HEK293 (cell line): ENCODE measurements around the gene HRC.
A peak's percentile ranks its signal among the peaks of the same experiment; 100 is the strongest.

Experiments
- CTCF ChIA-PET: fragments of 350-600 bp; formaldehyde crosslinking; extraction: SDS; loops from one replicate; lab custom pipeline; 2021; ENCODE audit warnings: antibody characterized with exemption; lab: Yijun Ruan, JAX
- POLR2A ChIA-PET: fragments of 300-600 bp; formaldehyde crosslinking; extraction: SDS; loops from one replicate; lab custom pipeline; 2020; ENCODE audit warnings: antibody characterized with exemption, inconsistent platforms; lab: Yijun Ruan, JAX
- H3K27ac ChIP-seq: fragments of 200-500 bp; sonication (Bioruptor generic); 2 replicates; pipeline ENCODE4 v1.5.1; 2014; ENCODE audit warnings: low read depth, low read length, control low read depth, inconsistent platforms; ENCODE audit errors: extremely low read depth
- H3K36me3 ChIP-seq, 2 experiments: fragments of 200-500 bp in 1 of 2; sonication (Bioruptor generic) in 1 of 2; 1 replicate in 1 of 2; 2 replicates in 1 of 2; pipeline ENCODE4 v1.5.1; 2014 to 2017; ENCODE audit warnings: inconsistent platforms in 2 of 2, low read length in 2 of 2; ENCODE audit not compliant: control insufficient read depth in 2 of 2, insufficient read depth in 1 of 2
- H3K4me1 ChIP-seq: fragments of 200-500 bp; sonication (Bioruptor generic); 2 replicates; pipeline ENCODE4 v1.5.1; 2014; ENCODE audit warnings: mild to moderate bottlenecking, low read length, inconsistent platforms; ENCODE audit not compliant: control insufficient read depth, insufficient read depth
- H3K4me3 ChIP-seq: 2 replicates; pipeline ENCODE4 v1.5.1; 2011; ENCODE audit warnings: low read depth, mild to moderate bottlenecking, control low read depth, low read length, moderate library complexity
- H3K9me3 ChIP-seq: fragments of 200-500 bp; sonication (Bioruptor generic); 2 replicates; pipeline ENCODE4 v1.5.1; 2014; ENCODE audit warnings: low read depth, low read length, inconsistent platforms; ENCODE audit not compliant: control insufficient read depth, insufficient read depth
- GLIS2 ChIP-seq: fragments of 450-650 bp; formaldehyde crosslinking; IDR thresholded peaks from 2 replicates; pipeline ENCODE4 v1.5.1; 2016; ENCODE audit warnings: missing biosample characterization, missing genetic modification characterization
- KLF16 ChIP-seq: fragments of 450-650 bp; formaldehyde crosslinking; IDR thresholded peaks from 2 replicates; pipeline ENCODE4 v1.5.1; 2017; ENCODE audit warnings: missing biosample characterization, missing genetic modification characterization
- ZBTB17 ChIP-seq: fragments of 450-650 bp; formaldehyde crosslinking; IDR thresholded peaks from 2 replicates; pipeline ENCODE4 v1.5.1; 2016; ENCODE audit warnings: missing biosample characterization, missing genetic modification characterization
- ZBTB20 ChIP-seq: fragments of 450-650 bp; formaldehyde crosslinking; IDR thresholded peaks from 2 replicates; pipeline ENCODE4 v1.5.1; 2016; ENCODE audit warnings: missing biosample characterization, missing genetic modification characterization
- ZIC2 ChIP-seq: fragments of 450-650 bp; formaldehyde crosslinking; IDR thresholded peaks from 2 replicates; pipeline ENCODE4 v1.5.1; 2016; ENCODE audit warnings: missing biosample characterization, missing genetic modification characterization
- ZNF10 ChIP-seq: fragments of 450-650 bp; formaldehyde crosslinking; IDR thresholded peaks from 2 replicates; pipeline ENCODE4 v1.5.1; 2017; ENCODE audit warnings: missing biosample characterization, missing genetic modification characterization
- ZNF335 ChIP-seq: fragments of 450-650 bp; formaldehyde crosslinking; conservative IDR thresholded peaks from 2 replicates; pipeline ENCODE4 v1.5.1; 2016; ENCODE audit warnings: missing biosample characterization, missing genetic modification characterization
- ZNF768 ChIP-seq: fragments of 450-650 bp; formaldehyde crosslinking; IDR thresholded peaks from 2 replicates; pipeline ENCODE4 v1.5.1; 2018; ENCODE audit warnings: missing biosample characterization, mild to moderate bottlenecking, missing genetic modification characterization
- ZNF777 ChIP-seq: fragments of 450-650 bp; formaldehyde crosslinking; IDR thresholded peaks from 2 replicates; pipeline ENCODE4 v1.5.1; 2017; ENCODE audit warnings: missing biosample characterization, missing genetic modification characterization, borderline replicate concordance
- ZXDB ChIP-seq: fragments of 450-650 bp; formaldehyde crosslinking; IDR thresholded peaks from 2 replicates; pipeline ENCODE4 v1.5.1; 2016; ENCODE audit warnings: missing biosample characterization, missing genetic modification characterization
- TF ChIP-seq, protein P1 (sequence below): fragments of 450-650 bp; formaldehyde crosslinking; IDR thresholded peaks from 2 replicates; pipeline ENCODE4 v1.5.1; 2017; ENCODE audit warnings: missing biosample characterization, missing genetic modification characterization
- TF ChIP-seq, protein P2 (sequence below): fragments of 450-650 bp; formaldehyde crosslinking; IDR thresholded peaks from 2 replicates; pipeline ENCODE4 v1.5.1; 2016; ENCODE audit warnings: missing biosample characterization, missing genetic modification characterization
- TF ChIP-seq, protein P3 (sequence below): IDR thresholded peaks from 2 replicates; pipeline ENCODE4 v1.6.1; 2011; ENCODE audit warnings: mild to moderate bottlenecking, low read depth, low read length, borderline replicate concordance
- TF ChIP-seq, protein P4 (sequence below): fragments of 450-650 bp; formaldehyde crosslinking; IDR thresholded peaks from 2 replicates; pipeline ENCODE4 v1.5.1; 2017; ENCODE audit warnings: missing biosample characterization, missing genetic modification characterization
- TF ChIP-seq, protein P5 (sequence below): fragments of 450-650 bp; formaldehyde crosslinking; optimal IDR thresholded peaks from 2 replicates; pipeline ENCODE3; 2016; ENCODE audit warnings: missing biosample characterization, mild to moderate bottlenecking, missing genetic modification characterization

HRC gene

DNA sequence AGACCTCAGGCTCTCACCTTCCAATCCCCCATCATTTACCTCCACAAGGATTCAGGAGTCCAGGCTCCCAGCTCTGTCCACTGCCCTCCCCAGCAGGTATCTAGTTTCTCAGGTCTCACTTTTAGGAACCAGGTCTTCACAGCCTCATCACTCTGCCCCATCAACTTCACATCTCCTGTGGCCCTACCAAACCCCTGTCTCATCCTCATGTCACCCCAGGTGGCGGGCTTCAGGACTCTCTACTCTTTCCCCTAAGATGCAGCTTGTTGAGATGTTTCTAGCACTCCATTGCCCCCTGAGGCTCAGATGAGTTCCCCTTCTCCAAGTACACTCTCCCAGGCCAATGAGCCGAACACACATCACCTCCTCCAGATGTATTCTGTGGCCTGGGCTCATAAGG lies 34.3 kb downstream of the HRC start:
- POLR2A ChIA-PET: no interaction called here
- no peak overlapping the region for H3K27ac ChIP-seq
- peaks cover 0 to 8% of the 10 kb centered on the region in 2 experiments; a peak in 2 of 3 replicates for H3K36me3 ChIP-seq
- no peak overlapping the region for H3K4me3 ChIP-seq
- no peaks in the 10 kb centered on the region for H3K9me3 ChIP-seq
- TF ChIP-seq ZNF10 (no peak), ZBTB17 (tag by site-specific recombination) (peak; percentile 76)
- TF ChIP-seq, protein P1, sequence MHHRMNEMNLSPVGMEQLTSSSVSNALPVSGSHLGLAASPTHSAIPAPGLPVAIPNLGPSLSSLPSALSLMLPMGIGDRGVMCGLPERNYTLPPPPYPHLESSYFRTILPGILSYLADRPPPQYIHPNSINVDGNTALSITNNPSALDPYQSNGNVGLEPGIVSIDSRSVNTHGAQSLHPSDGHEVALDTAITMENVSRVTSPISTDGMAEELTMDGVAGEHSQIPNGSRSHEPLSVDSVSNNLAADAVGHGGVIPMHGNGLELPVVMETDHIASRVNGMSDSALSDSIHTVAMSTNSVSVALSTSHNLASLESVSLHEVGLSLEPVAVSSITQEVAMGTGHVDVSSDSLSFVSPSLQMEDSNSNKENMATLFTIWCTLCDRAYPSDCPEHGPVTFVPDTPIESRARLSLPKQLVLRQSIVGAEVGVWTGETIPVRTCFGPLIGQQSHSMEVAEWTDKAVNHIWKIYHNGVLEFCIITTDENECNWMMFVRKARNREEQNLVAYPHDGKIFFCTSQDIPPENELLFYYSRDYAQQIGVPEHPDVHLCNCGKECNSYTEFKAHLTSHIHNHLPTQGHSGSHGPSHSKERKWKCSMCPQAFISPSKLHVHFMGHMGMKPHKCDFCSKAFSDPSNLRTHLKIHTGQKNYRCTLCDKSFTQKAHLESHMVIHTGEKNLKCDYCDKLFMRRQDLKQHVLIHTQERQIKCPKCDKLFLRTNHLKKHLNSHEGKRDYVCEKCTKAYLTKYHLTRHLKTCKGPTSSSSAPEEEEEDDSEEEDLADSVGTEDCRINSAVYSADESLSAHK (tag by site-specific recombination): peak; percentile 46; the same call in 1 of the 2 replicates
- TF ChIP-seq, protein P2, sequence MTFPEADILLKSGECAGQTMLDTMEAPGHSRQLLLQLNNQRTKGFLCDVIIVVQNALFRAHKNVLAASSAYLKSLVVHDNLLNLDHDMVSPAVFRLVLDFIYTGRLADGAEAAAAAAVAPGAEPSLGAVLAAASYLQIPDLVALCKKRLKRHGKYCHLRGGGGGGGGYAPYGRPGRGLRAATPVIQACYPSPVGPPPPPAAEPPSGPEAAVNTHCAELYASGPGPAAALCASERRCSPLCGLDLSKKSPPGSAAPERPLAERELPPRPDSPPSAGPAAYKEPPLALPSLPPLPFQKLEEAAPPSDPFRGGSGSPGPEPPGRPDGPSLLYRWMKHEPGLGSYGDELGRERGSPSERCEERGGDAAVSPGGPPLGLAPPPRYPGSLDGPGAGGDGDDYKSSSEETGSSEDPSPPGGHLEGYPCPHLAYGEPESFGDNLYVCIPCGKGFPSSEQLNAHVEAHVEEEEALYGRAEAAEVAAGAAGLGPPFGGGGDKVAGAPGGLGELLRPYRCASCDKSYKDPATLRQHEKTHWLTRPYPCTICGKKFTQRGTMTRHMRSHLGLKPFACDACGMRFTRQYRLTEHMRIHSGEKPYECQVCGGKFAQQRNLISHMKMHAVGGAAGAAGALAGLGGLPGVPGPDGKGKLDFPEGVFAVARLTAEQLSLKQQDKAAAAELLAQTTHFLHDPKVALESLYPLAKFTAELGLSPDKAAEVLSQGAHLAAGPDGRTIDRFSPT (tag by site-specific recombination): no peak
- TF ChIP-seq, all 188 proteins: peak for 2
- CTCF ChIA-PET: interaction anchor here (0.8 to 2.9 kb wide), 5 partner anchors 14 to 88 kb away, joined by 3 to 15 read pairs (median 10); no protein-coding TSS in a partner anchor
- peaks cover 5% of the 10 kb centered on the region; the same call in 1 of the 2 replicates for H3K4me1 ChIP-seq

DNA sequence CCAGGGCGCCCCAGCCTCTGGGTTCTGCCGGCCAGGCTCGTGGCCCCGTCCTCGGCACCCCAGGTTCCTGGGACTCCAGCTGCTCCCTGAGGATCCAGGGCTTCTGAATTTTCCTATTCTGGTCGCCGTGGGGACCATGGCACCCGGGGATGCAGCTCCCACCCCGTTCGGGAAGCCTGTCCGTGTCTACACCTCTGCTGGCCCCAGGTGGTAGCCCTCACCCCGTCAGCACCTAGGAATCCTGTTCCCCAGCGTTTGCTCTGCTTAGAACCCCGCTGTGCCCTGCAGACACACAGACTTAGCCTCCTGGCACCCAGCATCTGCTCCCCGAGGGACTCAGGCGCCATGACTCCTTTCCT lies 34.9 kb downstream of the HRC start:
- Histone ChIP-seq H3K4me3 (no peak overlapping the region), H3K4me1 (peaks cover 5% of the 10 kb centered on the region; the same call in 1 of the 2 replicates), H3K36me3 (peaks cover 0 to 9% of the 10 kb centered on the region in 2 experiments; a peak in 2 of 3 replicates), H3K9me3 (no peaks in the 10 kb centered on the region), H3K27ac (no peak overlapping the region)
- TF ChIP-seq ZNF768 (no peak), ZBTB20 (peak; percentile 8; the same call in 1 of the 2 replicates), ZIC2 (peak; percentile 47)
- TF ChIP-seq, protein P3, sequence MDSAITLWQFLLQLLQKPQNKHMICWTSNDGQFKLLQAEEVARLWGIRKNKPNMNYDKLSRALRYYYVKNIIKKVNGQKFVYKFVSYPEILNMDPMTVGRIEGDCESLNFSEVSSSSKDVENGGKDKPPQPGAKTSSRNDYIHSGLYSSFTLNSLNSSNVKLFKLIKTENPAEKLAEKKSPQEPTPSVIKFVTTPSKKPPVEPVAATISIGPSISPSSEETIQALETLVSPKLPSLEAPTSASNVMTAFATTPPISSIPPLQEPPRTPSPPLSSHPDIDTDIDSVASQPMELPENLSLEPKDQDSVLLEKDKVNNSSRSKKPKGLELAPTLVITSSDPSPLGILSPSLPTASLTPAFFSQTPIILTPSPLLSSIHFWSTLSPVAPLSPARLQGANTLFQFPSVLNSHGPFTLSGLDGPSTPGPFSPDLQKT: no peak
- POLR2A ChIA-PET: interaction anchor here (0.8 to 1.6 kb wide), 5 partner anchors 8 to 30 kb away, joined by 3 to 8 read pairs (median 6); no protein-coding TSS in a partner anchor
- CTCF ChIA-PET: interaction anchor here (0.7 to 2.9 kb wide), 5 partner anchors 23 to 181 kb away, joined by 4 to 15 read pairs (median 10); no protein-coding TSS in a partner anchor

DNA sequence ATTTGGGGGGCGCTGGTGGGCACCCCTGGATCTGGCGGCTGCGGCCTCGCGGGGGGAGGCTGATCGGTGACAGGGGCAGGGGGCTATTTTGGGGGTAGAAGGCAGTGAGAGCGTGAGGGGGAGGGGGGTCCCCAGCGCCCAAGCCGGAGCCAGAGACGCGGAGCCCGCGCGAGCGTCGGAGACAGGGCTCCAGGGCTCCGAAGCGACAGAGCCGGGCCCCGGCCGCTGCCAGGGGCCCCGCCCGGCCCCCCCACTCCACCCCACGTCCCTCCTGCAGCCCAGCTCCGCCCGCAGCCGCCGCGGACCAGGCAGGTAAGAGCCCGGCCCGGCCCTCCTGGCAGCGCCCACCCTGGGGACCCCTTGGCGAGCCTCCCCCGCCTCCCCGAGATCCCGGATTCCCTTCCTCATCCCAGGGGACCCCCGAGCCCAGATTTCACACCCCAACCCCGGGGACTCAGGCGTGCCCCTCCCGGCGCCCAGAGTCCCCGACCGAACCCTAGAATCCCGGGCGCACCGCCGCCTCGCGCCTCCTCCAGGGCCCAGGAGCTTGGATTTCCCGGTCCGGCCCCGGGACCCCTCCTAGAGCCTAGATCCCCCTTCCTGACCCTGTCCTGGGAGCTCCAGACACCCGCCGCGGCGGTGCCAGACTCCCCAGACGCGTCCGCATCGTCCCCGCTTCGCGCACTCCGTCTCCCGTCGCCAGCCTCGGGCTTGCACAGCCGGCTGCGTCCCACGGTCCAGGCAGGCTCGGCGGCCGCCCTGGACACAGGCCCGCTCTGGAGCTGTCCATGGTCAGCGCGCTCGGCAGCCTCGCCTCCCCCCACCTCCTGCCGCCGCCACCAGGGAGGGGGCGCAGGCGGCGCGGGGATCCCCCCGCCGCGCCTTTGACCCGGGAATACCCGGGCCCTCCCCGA lies 35.5 kb downstream of the HRC start, which contains the start of gene PPFIA3:
PPFIA3 (plus strand) TSS at position 134 of the 914 bp plus-strand sequence. CDS start 8,330 bp downstream, outside the sequence.
- CTCF ChIA-PET: interaction anchor here (0.7 to 2.4 kb wide), 3 partner anchors 22 to 181 kb away, joined by 6 to 14 read pairs (median 10); no protein-coding TSS in a partner anchor
- Histone ChIP-seq H3K36me3 (peaks cover 0 to 9% of the 10 kb centered on the region in 2 experiments; a peak in 2 of 3 replicates), H3K4me3 (peak within 1 kb of the TSS; percentile 54), H3K4me1 (peaks cover 8% of the 10 kb centered on the region), H3K9me3 (no peaks in the 10 kb centered on the region), H3K27ac (peak within 1 kb of the TSS; percentile 82; the same call in 1 of the 2 replicates)
- POLR2A ChIA-PET: interaction anchor here (0.8 to 1.6 kb wide), 6 partner anchors 8 to 126 kb away, joined by 3 to 8 read pairs (median 4); partner anchors contain the start of gene RUVBL2
- peak; percentile 78 for TF ChIP-seq ZNF335 (tag by site-specific recombination)
- TF ChIP-seq KLF16 (tag by site-specific recombination): 0 out of 2 replicates have a peak, but pooled peaks have one; percentile 25
- TF ChIP-seq, protein P4, sequence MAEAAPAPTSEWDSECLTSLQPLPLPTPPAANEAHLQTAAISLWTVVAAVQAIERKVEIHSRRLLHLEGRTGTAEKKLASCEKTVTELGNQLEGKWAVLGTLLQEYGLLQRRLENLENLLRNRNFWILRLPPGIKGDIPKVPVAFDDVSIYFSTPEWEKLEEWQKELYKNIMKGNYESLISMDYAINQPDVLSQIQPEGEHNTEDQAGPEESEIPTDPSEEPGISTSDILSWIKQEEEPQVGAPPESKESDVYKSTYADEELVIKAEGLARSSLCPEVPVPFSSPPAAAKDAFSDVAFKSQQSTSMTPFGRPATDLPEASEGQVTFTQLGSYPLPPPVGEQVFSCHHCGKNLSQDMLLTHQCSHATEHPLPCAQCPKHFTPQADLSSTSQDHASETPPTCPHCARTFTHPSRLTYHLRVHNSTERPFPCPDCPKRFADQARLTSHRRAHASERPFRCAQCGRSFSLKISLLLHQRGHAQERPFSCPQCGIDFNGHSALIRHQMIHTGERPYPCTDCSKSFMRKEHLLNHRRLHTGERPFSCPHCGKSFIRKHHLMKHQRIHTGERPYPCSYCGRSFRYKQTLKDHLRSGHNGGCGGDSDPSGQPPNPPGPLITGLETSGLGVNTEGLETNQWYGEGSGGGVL (tag by site-specific recombination): peak; percentile 64; the same call in 1 of the 2 replicates
- TF ChIP-seq ZNF777 (tag by site-specific recombination): peak; percentile 56; the same call in 1 of the 2 replicates
- TF ChIP-seq ZXDB: no peak
- TF ChIP-seq, protein P5, sequence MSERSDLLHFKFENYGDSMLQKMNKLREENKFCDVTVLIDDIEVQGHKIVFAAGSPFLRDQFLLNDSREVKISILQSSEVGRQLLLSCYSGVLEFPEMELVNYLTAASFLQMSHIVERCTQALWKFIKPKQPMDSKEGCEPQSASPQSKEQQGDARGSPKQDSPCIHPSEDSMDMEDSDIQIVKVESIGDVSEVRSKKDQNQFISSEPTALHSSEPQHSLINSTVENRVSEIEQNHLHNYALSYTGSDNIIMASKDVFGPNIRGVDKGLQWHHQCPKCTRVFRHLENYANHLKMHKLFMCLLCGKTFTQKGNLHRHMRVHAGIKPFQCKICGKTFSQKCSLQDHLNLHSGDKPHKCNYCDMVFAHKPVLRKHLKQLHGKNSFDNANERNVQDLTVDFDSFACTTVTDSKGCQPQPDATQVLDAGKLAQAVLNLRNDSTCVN: peak; percentile 44
- peak; percentile 61 for TF ChIP-seq GLIS2 (tag by site-specific recombination)
- peak; percentile 82 for TF ChIP-seq ZBTB20
